HG03196 (cell line): ENCODE results near the gene UNC119.

Source experiments
- ATAC-seq: cut with Tn5 transposase; IDR thresholded peaks from one replicate; pipeline ENCODE4 v1.9.1; 2021; ENCODE audit not compliant: unreplicated experiment

UNC119 gene

DNA sequence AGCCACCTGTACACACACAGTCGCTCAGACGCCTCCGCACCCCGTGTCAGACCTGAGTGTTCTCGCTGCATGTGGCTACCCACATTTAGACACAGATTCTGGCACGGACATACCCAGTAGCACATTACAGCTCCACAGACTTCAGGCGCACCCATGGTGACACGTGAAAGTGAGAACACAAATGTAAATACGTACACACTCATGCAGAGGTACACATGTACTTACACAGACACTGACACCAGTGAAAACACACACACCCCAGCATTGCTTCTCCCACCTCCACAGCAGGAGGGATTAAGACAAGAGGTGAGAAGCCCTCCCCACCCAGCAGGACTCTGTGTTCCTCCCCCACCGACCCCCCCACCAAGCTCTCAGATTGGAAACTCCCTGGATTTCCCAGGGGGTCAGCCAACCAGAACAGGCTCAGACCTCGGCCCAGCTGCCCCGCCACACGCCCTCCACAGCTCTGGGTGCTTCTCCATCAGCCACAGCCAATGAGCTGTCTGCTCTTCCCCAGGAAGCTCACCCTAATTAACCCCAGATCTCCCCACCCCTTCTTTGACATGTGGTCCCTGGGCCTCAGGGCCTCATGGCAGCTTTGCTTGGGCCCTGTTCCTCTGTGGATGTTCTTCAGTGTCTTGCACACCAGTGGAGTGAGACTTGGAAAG lies 51.6 kb downstream of the UNC119 start:
- no peak for ATAC-seq

GRCh38 chr17:28499684-28500357 lies 52.6 kb downstream of the UNC119 start:
- no peak for ATAC-seq

GRCh38 chr17:28499364-28499664 lies 53.1 kb downstream of the UNC119 start:
- ATAC-seq, result no peak

DNA sequence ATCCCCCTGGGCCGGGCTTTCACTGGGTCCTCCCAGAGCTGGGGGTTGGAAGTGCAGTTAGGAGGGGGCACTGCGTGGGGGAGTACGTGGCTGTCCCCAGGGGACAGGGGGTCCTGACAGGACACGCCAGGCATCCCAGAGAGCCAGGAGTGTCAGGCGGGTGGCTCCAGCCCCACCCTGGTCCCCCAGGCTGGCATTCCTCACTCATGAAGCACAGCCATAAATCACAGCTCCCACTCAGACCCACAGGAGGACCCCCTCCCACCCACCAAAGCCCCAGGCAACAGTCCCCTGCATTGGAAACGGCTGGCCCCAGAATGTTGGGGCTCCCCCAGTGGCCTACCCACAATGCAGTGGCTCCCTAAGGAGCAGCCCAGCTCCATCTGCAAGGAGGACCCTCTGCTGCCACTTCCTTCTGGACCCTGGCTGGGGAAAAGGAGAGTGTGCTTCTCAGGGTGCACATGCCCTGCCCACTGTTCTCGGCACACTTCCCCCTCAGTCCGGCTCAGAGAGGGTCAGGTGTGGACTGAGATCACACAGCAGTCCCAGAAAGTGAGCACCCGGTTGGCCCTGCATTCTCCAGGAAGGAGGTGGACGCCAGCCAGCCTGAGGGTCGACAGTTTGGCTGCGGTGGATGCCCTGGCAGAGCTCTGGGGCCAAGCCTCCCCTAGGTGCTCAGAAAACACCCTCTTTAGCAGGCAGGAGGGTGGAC lies 53.6 kb downstream of the UNC119 start:
- ATAC-seq, result no peak

GRCh38 chr17:28497931-28498330 lies 54.5 kb downstream of the UNC119 start:
- ATAC-seq, result no peak
